Hypothalamus (tissue), 51 donors: ENCODE data around the gene SLC25A23.

Experiments used
- DNase-seq, 51 donors: peaks; one replicate each; lab custom pipeline; 2025; lab: John Stamatoyannopoulos, UW

The SLC25A23 gene

GRCh38 chr19:6425732-6426620 lies 33.6 kb downstream of the SLC25A23 start:
- no peak for DNase-seq

GRCh38 chr19:6424939-6425731 lies 34.5 kb downstream of the SLC25A23 start:
- peak; percentile 92 to 100 (median 99) for DNase-seq

- DNase-seq, result peak in 9 of 51 donors; percentile 12 to 38 (median 31)
Measured at GRCh38 chr19:6424195-6424938, 35.2 kb downstream of the SLC25A23 start, which contains the start of gene KHSRP. KHSRP (minus strand) TSS chr19:6424811; CDS start chr19:6424701, 110 bp downstream.

GRCh38 chr19:6423499-6424194 lies 35.9 kb downstream of the SLC25A23 start:
- DNase-seq, result peak in 6 of 51 donors; percentile 2 to 33 (median 9)

GRCh38 chr19:6421075-6422014 lies 38.2 kb downstream of the SLC25A23 start:
- no peak for DNase-seq

GRCh38 chr19:6418562-6418932 lies 41.0 kb downstream of the SLC25A23 start:
- DNase-seq, result no peak

- peak in 38 of 51 donors; percentile 3 to 77 (median 33) for DNase-seq
Measured at GRCh38 chr19:6417713-6418561, 41.7 kb downstream of the SLC25A23 start.

- DNase-seq, result no peak
Measured at GRCh38 chr19:6416658-6417405, 42.8 kb downstream of the SLC25A23 start.

- no peak for DNase-seq
Measured at GRCh38 chr19:6415591-6416190, 43.9 kb downstream of the SLC25A23 start.

GRCh38 chr19:6414793-6415590 lies 44.6 kb downstream of the SLC25A23 start:
- no peak for DNase-seq

- no peak for DNase-seq
Measured at GRCh38 chr19:6413721-6414643, 45.6 kb downstream of the SLC25A23 start.

GRCh38 chr19:6413291-6413690 lies 46.3 kb downstream of the SLC25A23 start:
- no peak for DNase-seq

- peak in 2 of 51 donors; percentile 6 to 10 for DNase-seq
Measured at GRCh38 chr19:6412447-6413091, 47.0 kb downstream of the SLC25A23 start.

GRCh38 chr19:6412061-6412446 lies 47.5 kb downstream of the SLC25A23 start:
- DNase-seq, result no peak
